Left renal cortex interstitium (tissue), 4 donors: ENCODE results near the gene CHST13. TPM values are rescaled to one million over a fixed set of nuclear protein-coding genes. Genes with fewer than 3 reads are reported as not detected.
"Not testable (repeated sequence)": the region's sequence is repeated elsewhere in the genome, so short reads cannot be mapped to it uniquely, and the experiment has no call there.

Experiments used
- DNase-seq, 4 donors: peaks; one replicate each; pipeline ENCODE4 v3.0.0-alpha.2; 2013; ENCODE audit warnings: low read depth in 4 of 4, low spot score in 2 of 4, missing footprints in 1 of 4
- polyA plus RNA-seq, 4 donors: library from polyadenylated mRNA; unstranded; fragments of 120-200 nt; gene quantifications; one replicate each; pipeline ENCODE4 v1.2.1, GENCODE V29; 2013; ENCODE audit not compliant: insufficient read length in 4 of 4

The CHST13 gene
- polyA plus RNA-seq, 4 donors, result 4.0 to 6.5 (median 5.2) TPM

- DNase-seq, result no peak
Observed at GRCh38 chr3:126524429-126524988, 554 bp downstream of the CHST13 start.

DNA sequence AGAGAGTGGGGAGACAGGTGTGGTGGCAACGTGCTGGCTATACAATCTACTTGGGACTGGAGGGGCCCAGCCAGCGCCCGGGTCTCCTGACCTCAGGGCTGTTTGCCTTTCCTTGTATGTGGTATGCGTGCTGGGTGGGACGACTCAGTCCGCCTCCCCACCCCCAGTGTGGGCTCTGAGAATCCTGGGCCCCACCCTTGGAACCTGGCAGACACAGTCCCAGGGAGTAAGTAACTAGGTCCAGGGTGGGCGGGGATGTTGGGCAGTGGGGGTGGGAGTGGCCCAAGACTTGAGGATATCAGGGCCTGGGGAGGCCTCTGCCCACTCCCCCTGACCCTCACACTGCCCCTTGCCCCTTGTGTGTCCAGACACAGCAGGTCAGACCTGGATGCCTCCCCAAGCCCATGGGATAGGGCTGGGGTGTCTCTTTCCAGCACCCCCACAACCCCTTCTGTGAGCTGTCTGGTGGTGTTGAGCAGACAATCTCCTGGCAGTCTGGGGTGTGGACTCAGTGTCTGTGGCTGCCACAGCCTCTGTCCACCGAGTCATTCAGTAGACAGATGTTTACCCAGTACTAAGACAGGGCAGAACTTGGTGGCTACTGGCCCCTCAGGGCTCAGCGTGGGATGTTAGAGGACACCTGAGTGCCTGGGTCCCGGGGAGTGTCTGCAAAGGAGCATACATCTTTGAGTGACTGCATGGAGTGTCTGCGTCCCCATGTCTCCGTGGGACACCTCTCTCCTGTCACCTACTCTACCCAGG lies 1.3 kb downstream of the CHST13 start:
- no peak for DNase-seq

- DNase-seq, result no peak
Observed at GRCh38 chr3:126525853-126526667, 2.1 kb downstream of the CHST13 start.

GRCh38 chr3:126526668-126527005 lies 2.7 kb downstream of the CHST13 start:
- DNase-seq, result no peak

GRCh38 chr3:126527006-126527405 lies 3.1 kb downstream of the CHST13 start:
- DNase-seq, result no peak

DNA sequence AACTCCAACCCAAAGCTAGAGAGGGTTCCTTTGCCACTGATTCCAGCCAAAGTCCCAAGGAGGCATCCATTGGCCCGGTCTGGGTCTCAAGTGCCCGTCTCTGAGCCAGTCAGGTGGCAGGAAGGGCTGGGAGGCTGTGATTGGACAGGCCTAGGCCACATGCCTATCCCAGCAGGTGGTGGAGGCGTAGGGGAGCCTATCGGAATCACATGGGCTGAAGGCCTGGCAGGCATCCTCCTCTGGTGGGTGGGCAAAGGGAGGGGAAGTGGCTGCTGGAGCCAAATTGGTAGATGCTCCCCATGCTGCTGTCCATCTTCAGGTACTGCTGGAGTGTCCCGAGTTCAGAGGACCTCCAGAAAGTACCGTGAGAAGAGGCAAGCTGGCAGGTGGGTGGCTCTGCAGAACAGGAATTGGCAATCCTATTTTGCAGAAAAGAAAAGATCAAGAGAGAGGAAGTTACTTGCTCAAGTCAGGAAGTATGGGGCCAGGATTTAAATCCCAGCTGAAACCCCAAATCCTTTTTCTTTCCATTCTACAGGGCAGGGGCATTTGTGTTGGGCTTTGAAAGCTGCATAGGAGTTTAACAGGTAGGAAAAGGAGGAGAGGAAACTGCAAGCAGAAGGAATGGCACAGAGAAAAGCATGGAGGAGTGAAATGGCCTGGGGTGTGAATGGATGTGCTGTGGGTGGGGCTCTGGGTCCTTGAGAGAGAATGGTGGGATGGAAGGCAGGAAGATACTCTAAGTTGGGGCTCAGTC lies 3.7 kb downstream of the CHST13 start:
- no peak for DNase-seq

DNA sequence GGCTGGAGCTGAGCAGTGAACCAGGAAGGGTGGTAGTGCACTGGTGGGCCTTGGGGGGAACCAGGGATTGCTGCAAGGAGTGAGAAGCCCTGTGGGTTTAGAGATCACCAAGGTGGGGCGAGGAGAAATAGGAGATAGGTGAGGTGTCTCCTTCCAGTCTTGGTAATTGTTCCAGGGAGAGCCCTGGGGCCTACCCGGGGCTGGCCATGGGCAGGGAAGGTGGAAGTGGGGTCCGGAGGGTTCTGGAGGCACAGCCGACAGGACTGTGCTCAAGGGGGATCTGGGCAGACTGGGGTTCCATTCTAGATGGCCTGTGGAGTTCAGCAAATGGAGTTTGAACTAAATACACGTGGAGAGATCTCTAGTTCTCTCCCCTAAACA lies 4.5 kb downstream of the CHST13 start:
- DNase-seq, result no peak

DNA sequence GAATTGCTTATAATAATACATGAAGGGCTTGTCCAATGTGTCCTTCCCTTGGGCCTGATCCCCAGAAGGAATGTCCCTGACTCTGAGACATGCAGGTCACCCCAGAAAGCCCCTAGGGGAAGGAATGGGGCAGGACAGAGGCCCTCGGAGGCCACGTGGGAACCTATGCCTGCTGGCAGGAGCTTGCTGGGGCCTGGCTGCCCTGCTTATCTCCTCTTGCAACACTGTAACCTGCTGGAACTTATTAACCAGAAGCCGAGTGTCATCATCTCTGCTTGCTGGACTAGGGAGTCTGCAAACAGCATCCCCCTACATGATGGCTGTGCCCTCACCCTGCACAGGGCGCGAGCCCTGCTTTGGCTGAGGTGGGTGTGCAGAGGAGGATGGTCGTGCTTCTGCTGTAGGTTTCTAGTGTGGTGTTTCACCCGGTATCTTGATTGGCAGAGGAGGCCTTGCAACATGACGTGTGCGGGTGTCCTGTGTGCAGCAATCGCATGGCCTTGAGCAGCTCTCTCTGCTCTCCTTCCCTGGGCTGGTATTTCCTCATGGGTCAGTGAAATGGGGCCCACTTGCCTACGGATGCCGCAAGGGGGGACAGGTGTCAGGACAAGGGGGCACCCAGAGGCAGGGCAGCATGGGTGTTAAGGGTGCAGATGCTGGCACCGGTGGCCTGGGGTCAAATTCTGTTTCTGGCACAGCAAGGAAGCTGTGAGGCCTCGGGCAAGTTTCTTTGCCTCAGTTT lies 5.0 kb downstream of the CHST13 start:
- no peak for DNase-seq

GRCh38 chr3:126529585-126530170 lies 5.7 kb downstream of the CHST13 start:
- no peak for DNase-seq

- no peak for DNase-seq
Observed at GRCh38 chr3:126530171-126531050, 6.5 kb downstream of the CHST13 start.

DNA sequence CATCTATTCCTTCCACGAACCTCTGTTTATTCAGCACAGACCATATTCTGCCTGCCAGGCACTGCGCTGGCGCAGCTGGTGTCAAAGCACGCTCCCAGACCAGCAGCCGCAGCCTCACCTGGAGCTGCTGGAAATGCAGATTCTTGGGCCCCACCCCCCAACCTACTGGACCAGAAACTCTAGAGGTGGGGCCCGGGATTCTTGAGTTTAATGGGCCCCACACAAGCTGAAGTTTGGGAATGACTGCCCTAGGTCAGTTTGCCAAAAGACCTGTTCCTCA lies 7.0 kb downstream of the CHST13 start:
- no peak for DNase-seq

DNA sequence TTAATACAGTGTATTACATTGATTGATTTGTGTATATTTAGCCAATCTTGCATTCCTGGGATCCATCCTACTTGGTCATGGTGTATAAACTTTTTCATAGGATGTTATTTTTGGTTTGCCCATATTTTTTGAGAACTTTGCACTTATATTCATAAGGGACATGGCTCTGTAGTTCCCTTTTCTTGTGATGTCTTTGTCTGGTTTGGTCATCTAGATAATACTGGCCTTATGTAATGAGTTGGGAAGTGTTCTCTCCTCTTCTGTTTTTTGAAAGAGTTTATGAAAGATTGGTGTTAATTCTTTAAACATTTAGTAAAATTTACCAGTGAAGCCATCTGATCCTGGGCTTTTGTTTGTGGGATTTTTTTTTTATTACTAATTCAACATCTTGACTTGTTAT lies 9.6 kb downstream of the CHST13 start:
- DNase-seq, result no peak

- not testable (repeated sequence) for DNase-seq
Observed at GRCh38 chr3:126534716-126535115, 10.8 kb downstream of the CHST13 start.

GRCh38 chr3:126535636-126536035 lies 11.7 kb downstream of the CHST13 start:
- no peak for DNase-seq

GRCh38 chr3:126536126-126536525 lies 12.2 kb downstream of the CHST13 start:
- DNase-seq, result no peak

- DNase-seq, result no peak
Observed at GRCh38 chr3:126537116-126537729, 13.3 kb downstream of the CHST13 start.

DNA sequence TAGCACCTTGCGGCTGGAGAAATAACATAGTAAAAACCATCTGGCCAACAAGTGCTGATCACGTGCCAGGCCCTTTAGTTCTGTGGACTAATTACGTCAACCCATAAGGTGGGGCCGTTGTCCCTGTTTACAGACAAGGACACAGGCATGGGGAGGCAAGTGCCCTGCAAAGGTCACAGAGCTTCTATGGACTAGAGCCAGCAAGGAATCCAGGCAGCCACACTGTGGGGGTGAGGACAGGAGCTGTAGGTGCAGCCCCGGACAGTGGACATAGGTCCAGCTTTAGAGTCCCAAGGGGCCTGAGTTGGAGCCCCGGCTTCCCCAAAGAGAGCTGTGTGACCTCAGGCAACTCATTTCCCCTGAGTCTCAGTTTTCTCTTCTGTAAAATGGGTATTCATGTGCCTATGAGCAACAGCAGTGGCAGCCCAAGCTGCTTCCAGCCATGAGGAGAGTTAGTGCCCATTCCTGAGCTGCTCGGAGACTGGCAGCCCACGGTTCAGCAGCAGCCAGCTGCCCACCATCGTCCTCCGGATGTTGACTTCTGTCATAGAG lies 13.9 kb downstream of the CHST13 start:
- no peak for DNase-seq

DNA sequence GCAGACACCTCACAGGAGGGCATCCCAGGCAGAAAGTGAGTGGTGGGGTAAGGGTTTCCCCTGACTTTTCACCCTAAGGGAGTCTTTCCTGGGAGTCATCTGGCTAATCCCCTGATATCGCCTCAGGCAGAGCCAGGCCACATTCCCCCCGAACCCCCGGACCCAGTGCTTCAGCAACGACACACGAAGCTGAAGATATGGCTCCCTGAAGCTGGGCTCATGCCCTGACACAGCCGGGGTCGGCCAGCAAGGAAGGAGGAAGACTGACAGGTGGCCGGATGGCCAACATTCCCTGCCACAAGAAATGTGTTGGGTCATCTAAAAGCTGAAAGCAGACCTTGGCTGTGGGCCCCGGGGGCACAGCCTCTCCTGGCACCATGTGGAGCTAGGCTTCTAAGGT lies 14.4 kb downstream of the CHST13 start:
- no peak for DNase-seq

DNA sequence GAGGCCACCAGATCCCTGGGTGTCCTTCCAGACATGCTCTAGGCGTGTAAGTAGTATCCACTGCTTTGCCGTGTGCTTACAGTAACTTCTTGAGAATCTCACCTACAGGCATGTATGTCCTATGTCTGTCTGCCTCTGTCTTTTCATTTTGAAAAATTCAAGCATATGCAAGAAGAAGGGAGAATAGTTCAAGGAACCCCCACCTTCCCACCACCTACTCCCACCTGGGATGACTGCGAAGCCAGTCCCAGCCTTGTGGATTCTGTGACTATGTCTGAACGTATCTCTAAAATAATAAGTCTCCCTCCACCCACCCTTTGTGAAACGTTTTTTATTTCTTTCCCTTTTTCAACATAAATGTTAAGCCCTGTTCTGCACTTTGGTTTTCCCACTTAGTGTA lies 15.0 kb downstream of the CHST13 start:
- DNase-seq, result no peak
